ENCODE data around the gene SLC8A3.

DNA sequence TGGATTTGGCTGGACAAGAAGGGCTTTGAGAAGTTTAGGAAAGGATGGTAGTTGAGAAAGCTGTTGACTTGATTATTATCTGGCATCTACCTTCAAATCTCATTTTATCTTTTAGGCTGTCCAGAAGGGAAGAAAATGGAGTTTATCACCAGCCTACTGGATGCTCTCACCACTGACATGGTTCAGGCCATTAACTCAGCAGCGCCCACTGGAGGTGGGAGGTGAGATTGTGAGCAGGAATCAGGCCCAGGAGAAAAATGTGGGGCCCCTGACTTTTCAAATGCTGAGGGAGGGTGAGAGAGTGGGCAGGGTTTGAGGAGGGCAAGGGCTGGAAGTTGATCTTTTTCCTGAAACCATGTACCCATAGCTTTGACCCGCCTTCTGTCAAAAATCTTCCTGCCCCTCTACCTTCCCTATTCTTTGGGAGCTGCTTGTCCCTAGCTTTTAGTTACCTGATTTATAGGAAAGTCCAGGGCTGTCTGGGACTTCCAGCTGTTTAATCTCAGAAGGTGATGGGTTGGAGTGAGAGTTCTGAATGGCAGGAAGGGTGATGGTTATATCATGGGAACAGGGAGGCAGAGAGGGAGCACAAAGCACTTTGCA, 175.4 kb downstream of the SLC8A3 start:
- TF ChIP-seq CTCF (IDR thresholded peaks at IDR 0.05; ENCODE audit: insufficient read depth, low read length) (peak; percentile 36), SPI1 (IDR thresholded peaks at IDR 0.05; ENCODE audit: borderline replicate concordance, low read depth) (no peak), POLR2AphosphoS5 (IDR thresholded peaks at IDR 0.05; ENCODE audit: low read depth) (no peak)

All from HL-60 (cell line).